HG03280 (cell line): ENCODE results near the gene OR2A7.
A peak's percentile ranks its signal among the peaks of the same experiment; 100 is the strongest.
"Not testable (repeated sequence)": the region's sequence is repeated elsewhere in the genome, so short reads cannot be mapped to it uniquely, and the experiment has no call there.

ENCODE experiments used
- ATAC-seq: cut with Tn5 transposase; IDR thresholded peaks from one replicate; pipeline ENCODE4 v1.9.1; 2021; ENCODE audit warnings: mild to moderate bottlenecking, moderate library complexity; ENCODE audit not compliant: unreplicated experiment

Gene OR2A7, protein sequence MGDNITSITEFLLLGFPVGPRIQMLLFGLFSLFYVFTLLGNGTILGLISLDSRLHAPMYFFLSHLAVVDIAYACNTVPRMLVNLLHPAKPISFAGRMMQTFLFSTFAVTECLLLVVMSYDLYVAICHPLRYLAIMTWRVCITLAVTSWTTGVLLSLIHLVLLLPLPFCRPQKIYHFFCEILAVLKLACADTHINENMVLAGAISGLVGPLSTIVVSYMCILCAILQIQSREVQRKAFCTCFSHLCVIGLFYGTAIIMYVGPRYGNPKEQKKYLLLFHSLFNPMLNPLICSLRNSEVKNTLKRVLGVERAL

GRCh38 chr7:144264692-144265091 lies at the start of gene OR2A7:
Gene OR2A7, minus strand, starts transcription at chr7:144264792. Its CDS starts 5,164 bp downstream, at chr7:144259628.
- ATAC-seq: not testable (repeated sequence)

DNA sequence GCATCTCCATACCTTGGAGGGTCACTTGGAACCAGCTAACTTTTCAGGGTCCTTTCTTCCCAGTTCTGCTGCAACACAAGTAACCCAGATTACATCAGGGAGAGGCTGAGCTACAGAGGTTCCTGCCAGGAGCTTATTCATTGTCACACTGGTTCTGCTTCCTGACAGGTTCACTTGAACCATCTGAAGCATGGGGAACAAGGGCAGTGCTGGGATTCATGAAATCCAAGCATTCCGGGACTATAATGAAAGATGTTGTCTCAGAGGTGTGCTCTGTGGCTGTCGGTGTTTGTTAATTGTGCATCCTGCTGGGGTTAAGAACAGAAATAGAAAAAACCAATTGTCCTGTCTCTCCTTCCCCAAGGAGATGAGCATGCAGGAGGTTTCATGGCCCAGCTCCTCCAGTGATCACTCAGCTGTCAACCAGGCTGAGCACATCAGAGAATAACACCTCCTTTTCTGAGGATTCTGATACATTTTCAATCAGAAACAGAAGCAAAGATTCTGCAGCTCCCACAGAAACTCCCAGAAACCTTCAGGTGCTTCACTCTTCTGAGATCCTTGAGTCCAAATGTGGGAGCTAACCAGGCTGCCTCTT lies 47.4 kb upstream of the OR2A7 start, which contains the start of gene OR2A1:
Gene OR2A1 (plus strand): TSS at position 548 of the 598 bp plus-strand sequence. CDS start 5,706 bp downstream, outside the sequence.
- not testable (repeated sequence) for ATAC-seq

- ATAC-seq: not testable (repeated sequence)
Observed at GRCh38 chr7:144311218-144311617, 46.6 kb upstream of the OR2A7 start.

- ATAC-seq: not testable (repeated sequence)
Observed at GRCh38 chr7:144309702-144310101, 45.1 kb upstream of the OR2A7 start.

DNA sequence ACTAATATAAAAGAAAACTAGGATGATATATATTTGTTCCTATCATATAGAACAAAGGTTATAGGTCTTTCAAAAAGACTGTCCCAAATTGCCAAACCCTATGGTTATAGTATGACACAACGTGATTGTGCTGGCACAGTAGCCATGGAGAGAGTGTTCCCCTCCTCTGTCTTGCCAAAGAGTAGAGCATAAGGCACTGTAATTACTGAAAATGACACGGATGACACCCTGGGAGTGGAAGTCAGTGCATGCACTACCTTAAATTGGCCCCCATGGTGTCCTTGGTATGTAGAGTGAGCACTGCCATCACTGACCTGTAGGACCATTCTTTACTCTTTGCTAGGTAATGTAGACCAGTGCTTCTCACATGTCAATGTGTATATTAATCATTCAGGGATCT lies 40.6 kb upstream of the OR2A7 start:
- ATAC-seq: not testable (repeated sequence)

DNA sequence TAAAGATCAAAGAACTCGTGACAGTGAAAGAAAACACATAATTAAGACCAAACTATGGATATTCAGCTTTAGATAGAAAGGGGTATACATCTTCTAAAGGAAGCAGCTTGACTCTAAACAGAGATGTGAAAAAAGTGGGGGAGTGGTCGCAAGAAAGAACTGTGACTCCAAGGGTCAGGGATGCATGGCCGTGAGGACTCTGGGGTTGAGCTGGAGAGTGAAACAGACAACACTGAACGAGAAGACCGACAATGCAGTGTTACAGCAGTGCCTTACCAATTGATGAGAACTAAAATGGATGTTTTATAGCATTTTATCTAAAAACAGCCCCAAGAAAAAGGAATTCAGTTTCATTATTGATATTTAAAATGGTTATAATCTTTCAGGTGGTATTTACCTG lies 39.0 kb upstream of the OR2A7 start:
- not testable (repeated sequence) for ATAC-seq

GRCh38 chr7:144302578-144303303 lies 38.1 kb upstream of the OR2A7 start:
- ATAC-seq: not testable (repeated sequence)

- peak; percentile 73 for ATAC-seq
Observed at GRCh38 chr7:144293794-144294499, 29.4 kb upstream of the OR2A7 start.

DNA sequence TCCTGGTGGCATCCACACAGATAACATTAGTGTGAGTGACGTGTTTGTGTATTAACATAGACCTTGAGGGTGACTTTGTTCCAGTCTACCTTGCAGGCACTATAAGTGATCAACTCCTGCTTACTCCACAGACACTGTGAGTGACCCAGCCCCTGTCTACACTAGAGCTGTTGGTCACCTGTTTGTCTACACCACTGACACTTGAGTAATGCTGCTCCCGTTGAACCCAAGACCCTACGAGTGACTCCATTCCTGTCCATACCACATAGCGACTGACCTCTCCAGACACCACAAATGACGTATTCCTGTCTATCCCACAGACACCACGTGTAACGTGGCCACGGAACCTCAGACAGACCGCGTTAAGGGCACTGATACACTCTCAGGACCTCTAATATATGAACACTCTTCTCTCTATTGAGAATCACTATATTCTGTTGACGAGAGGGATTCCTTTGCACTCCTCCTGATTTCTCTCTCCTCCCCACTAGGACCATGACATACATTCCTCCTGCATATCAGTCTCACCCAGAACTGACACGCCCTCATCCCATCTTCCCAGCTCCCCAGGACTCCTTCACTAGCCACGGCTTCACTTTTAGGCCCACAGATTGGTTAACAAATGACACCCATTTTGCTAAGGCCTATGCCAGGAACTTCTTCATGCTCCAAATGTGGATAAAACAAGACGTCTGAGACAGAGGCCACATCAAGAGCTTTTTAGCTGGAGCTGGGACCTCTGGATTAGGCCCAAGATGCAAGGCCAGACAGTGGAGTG lies 28.0 kb upstream of the OR2A7 start:
- not testable (repeated sequence) for ATAC-seq

DNA sequence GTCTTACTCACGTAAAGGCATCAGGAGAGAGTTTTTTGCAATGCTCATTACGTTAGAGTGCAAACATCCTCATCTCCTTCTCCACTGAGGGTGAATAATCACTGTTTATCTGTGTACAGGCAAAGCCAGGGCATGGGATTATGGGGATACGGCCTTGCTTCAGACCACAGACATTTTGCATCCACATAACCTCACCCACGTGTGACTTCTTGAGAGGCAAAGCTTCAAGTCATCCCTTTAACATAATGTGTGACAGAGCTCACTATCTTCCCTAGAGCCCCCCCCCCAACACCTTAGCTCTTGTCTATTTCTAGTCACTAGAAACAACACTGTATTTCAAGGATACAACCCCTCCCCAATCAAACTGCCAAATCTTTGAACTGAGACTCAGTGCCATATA lies 27.0 kb upstream of the OR2A7 start:
- ATAC-seq: not testable (repeated sequence)

- ATAC-seq: not testable (repeated sequence)
Observed at GRCh38 chr7:144287171-144287784, 22.7 kb upstream of the OR2A7 start.

DNA sequence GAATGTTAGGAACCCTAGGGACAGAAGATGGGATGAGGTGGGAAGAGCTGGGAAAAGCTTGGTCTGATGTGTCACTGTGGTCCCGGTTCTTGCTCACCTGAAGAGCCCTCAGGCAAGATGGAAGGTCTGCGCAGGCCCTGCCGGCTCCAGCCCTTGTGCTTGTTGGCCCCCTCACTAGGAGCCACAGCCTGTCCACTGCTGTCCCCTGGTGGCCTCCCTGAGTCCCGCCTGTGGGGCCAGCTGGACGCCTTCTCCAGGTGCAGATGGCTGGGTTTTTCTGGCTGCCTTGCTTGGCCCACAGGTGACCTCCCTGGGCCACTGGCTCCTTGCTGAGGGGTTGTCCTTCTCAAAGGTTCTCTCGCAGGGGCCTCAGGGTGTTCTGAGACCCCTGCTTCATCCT lies 19.1 kb upstream of the OR2A7 start:
- ATAC-seq: not testable (repeated sequence)

DNA sequence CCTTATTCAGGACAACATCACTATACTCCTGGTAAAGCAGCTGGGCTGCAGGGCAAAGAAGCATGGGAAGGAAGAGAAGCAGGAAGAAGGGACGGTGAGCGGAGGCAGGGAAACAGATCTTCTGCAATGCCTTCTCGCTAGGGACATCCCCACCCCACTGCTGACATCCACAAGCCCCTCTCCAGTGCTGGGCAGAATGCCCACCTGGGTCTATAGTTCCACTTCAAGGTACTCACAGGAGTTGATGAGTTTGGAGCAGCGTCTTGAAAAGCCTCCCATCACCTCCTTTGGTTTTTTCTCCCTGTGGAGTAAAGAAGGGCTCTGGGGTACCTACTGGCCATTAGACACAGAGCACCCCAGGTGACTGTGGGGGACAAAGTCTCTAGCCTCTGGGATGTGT lies 17.9 kb upstream of the OR2A7 start:
- not testable (repeated sequence) for ATAC-seq

GRCh38 chr7:144281981-144282380 lies 17.4 kb upstream of the OR2A7 start:
- ATAC-seq: not testable (repeated sequence)

- not testable (repeated sequence) for ATAC-seq
Observed at GRCh38 chr7:144280010-144280409, 15.4 kb upstream of the OR2A7 start.

DNA sequence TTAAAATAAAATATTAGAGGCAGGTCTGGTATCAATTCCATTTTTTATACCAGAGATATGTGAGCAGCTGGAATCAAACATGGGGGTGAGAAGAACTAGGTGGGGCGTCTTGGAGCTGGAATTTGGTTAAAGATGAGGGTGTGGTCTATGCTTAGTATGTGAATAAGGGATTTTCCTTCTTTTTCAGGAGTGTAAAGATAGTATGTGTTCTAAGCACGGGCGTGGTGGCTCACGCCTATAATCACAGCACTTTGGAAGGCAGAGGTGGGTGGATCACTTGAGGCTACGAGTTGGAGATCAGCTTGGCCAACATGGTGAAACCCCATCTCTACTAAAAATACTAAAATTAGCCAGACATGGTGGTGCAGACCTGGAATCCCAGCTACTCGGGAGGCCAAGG lies 10.7 kb upstream of the OR2A7 start:
- not testable (repeated sequence) for ATAC-seq

- not testable (repeated sequence) for ATAC-seq
Observed at GRCh38 chr7:144269188-144269587, 4.6 kb upstream of the OR2A7 start, which contains the start of gene CTAGE8. Gene CTAGE8, minus strand, starts transcription at chr7:144269288. Its CDS starts 38 bp downstream, at chr7:144269250.

DNA sequence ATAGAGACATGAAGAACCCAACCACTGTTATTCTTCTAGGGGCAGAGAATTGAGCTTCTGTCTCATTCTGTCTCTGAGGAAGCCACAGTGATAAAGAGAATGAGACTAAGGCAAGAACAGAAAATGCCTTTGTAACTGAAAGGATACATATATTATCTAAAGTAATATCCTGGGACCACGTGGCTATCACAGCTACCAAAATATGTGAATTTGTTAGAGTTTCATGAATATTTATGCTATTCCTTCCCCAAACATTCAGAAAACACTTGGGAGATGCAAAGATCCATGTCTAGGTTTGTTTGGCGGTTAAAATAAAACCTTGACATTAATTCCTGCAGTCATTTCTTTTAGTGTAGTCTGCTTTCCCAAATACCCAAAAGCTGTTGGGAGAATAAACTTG lies 2.5 kb downstream of the OR2A7 start:
- ATAC-seq: not testable (repeated sequence)

DNA sequence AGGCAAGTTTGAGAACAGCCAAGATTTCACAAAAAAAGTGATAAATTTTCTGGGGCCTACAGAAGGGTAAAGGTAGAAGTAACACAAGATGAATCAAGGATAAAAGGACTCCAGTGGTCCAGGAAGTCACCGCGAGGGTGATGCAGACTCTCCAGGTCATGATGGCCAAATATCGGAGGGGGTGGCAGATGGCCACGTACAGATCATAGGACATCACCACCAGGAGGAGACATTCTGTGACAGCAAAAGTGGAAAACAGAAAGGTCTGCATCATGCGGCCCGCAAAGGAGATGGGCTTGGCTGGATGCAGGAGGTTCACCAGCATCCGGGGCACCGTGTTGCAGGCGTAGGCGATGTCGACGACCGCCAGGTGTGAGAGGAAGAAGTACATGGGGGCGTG lies 5.5 kb downstream of the OR2A7 start:
- ATAC-seq: not testable (repeated sequence)

- ATAC-seq: no peak
Observed at GRCh38 chr7:144256112-144256511, 8.5 kb downstream of the OR2A7 start.
